H1 (cell line): ENCODE data around the gene PRKCH. TPM values are rescaled to one million over a fixed set of nuclear protein-coding genes. Genes with fewer than 3 reads are reported as not detected.

Experiments used
- CTCF ChIA-PET: fragments of 300-600 bp; sonication (Branson Sonifier 250); formaldehyde crosslinking; loops from one replicate; lab custom pipeline; 2021; ENCODE audit not compliant: partially characterized antibody; lab: Charles Lee
- POLR2A ChIA-PET: fragments of 300-600 bp; sonication (Branson Sonifier 250); formaldehyde crosslinking; loops from one replicate; lab custom pipeline; 2021; ENCODE audit warnings: inconsistent platforms; ENCODE audit not compliant: partially characterized antibody; lab: Charles Lee
- DNase-seq, 2 experiments: peaks; one replicate each; pipeline versions ENCODE4 v3.0.0 to v3.0.0-alpha.2; 2010 to 2022; ENCODE audit warnings: low spot score in 2 of 2, low read depth in 1 of 2, mixed read lengths in 1 of 2
- FAIRE-seq: peaks from 2 replicates; lab custom pipeline; 2011; peaks lifted over from hg19 to GRCh38; lab: Jason Lieb, UNC
- H2AFZ ChIP-seq: 2 replicates; pipeline ENCODE4 v1.8.1; 2012; ENCODE audit warnings: low read length, inconsistent platforms
- H2AK5ac ChIP-seq: 2 replicates; pipeline ENCODE4 v1.6.1; 2013; ENCODE audit warnings: low read depth, low read length
- H2BK120ac ChIP-seq: replicated peaks from 2 replicates; pipeline ENCODE3; 2013; ENCODE audit warnings: low read depth, low read length, inconsistent platforms
- H2BK12ac ChIP-seq: 2 replicates; pipeline ENCODE4 v1.6.1; 2013; ENCODE audit warnings: low read depth, low read length
- H2BK15ac ChIP-seq: 2 replicates; pipeline ENCODE4 v1.6.1; 2013; ENCODE audit warnings: low read length
- H2BK20ac ChIP-seq: 2 replicates; pipeline ENCODE4 v1.6.1; 2013; ENCODE audit warnings: low read length
- H2BK5ac ChIP-seq: 2 replicates; pipeline ENCODE4 v1.6.1; 2013; ENCODE audit warnings: low read depth, low read length
- H3K14ac ChIP-seq: 2 replicates; pipeline ENCODE4 v1.6.1; 2013; ENCODE audit warnings: inconsistent platforms; ENCODE audit not compliant: insufficient read length
- H3K18ac ChIP-seq: 2 replicates; pipeline ENCODE4 v1.6.1; 2013; ENCODE audit warnings: low read length; ENCODE audit errors: extremely low read depth
- H3K23ac ChIP-seq: 2 replicates; pipeline ENCODE4 v1.6.1; 2013; ENCODE audit warnings: inconsistent platforms; ENCODE audit not compliant: insufficient read length
- H3K23me2 ChIP-seq: 2 replicates; pipeline ENCODE4 v1.6.1; 2013; ENCODE audit warnings: low read depth, low read length
- H3K27ac ChIP-seq: 2 replicates; pipeline ENCODE4 v1.6.1; 2011; ENCODE audit warnings: low read depth, low read length, inconsistent platforms
- H3K27me3 ChIP-seq, 4 experiments: replicated peaks in 1 of 4; 1 replicate in 1 of 4; 2 replicates in 3 of 4; pipeline versions ENCODE4 v1.6.1 to v1.8.1; 2011 to 2013; ENCODE audit warnings: low read length in 3 of 4, mild to moderate bottlenecking in 3 of 4, inconsistent platforms in 2 of 4, mixed read lengths in 2 of 4, moderate library complexity in 1 of 4; ENCODE audit not compliant: control insufficient read depth in 3 of 4, insufficient read depth in 3 of 4; ENCODE audit errors: extremely low read depth in 1 of 4
- H3K36me3 ChIP-seq, 4 experiments: 2 replicates each; pipeline versions ENCODE4 v1.6.1 to v1.8.1; 2011 to 2013; ENCODE audit warnings: mild to moderate bottlenecking in 4 of 4, low read length in 3 of 4, moderate library complexity in 2 of 4, control low read depth in 1 of 4, inconsistent platforms in 1 of 4; ENCODE audit not compliant: insufficient read depth in 4 of 4, control insufficient read depth in 2 of 4
- H3K4ac ChIP-seq: replicated peaks from 2 replicates; pipeline ENCODE3; 2013; ENCODE audit warnings: low read length, low read depth, mixed read lengths, inconsistent platforms; ENCODE audit not compliant: insufficient read length
- H3K4me1 ChIP-seq, 4 experiments: replicated peaks in 1 of 4; 1 replicate in 1 of 4; 2 replicates in 3 of 4; pipeline versions ENCODE4 v1.6.1 to v1.8.1; 2011 to 2013; ENCODE audit warnings: low read length in 3 of 4, inconsistent platforms in 2 of 4, mixed read lengths in 1 of 4; ENCODE audit not compliant: insufficient read depth in 4 of 4, control insufficient read depth in 3 of 4
- H3K4me2 ChIP-seq, 2 experiments: 2 replicates each; pipeline versions ENCODE4 v1.6.1 to v1.8.1; 2011 to 2013; ENCODE audit warnings: low read depth in 2 of 2, low read length in 2 of 2, control low read depth in 1 of 2, inconsistent platforms in 1 of 2, mild to moderate bottlenecking in 1 of 2; ENCODE audit not compliant: insufficient read depth in 1 of 2
- H3K4me3 ChIP-seq, 4 experiments: fragments of 200-600, 300-600 bp in 1 of 4; sonication (generic), shearing (Covaris generic), sonication (Bioruptor Twin) in 1 of 4; 2 replicates each; pipeline versions ENCODE4 v1.5.1 to v1.8.1; 2011 to 2016; ENCODE audit warnings: low read length in 4 of 4, low read depth in 3 of 4, control low read depth in 2 of 4, inconsistent platforms in 2 of 4, mild to moderate bottlenecking in 2 of 4, mixed read lengths in 1 of 4, moderate library complexity in 1 of 4; ENCODE audit not compliant: insufficient read depth in 2 of 4; ENCODE audit errors: extremely low read depth in 1 of 4
- H3K56ac ChIP-seq: replicated peaks from 2 replicates; pipeline ENCODE3; 2013; ENCODE audit warnings: low read depth, mild to moderate bottlenecking, mixed read lengths, low read length, inconsistent platforms; ENCODE audit not compliant: insufficient read length
- H3K79me1 ChIP-seq: 2 replicates; pipeline ENCODE4 v1.6.1; 2013; ENCODE audit warnings: low read depth, low read length, control low read depth
- H3K79me2 ChIP-seq, 2 experiments: 2 replicates each; pipeline versions ENCODE4 v1.6.1 to v1.8.1; 2012 to 2013; ENCODE audit warnings: low read length in 2 of 2, mild to moderate bottlenecking in 2 of 2, inconsistent platforms in 1 of 2; ENCODE audit not compliant: insufficient read depth in 2 of 2, control insufficient read depth in 1 of 2
- H3K9ac ChIP-seq, 4 experiments: replicated peaks in 1 of 4; 1 replicate in 1 of 4; 2 replicates in 3 of 4; pipeline versions ENCODE4 v1.6.1 to v1.8.1; 2011 to 2013; ENCODE audit warnings: low read depth in 3 of 4, low read length in 3 of 4, control low read depth in 2 of 4, mild to moderate bottlenecking in 2 of 4, moderate library complexity in 2 of 4, inconsistent platforms in 1 of 4; ENCODE audit errors: extremely low read depth in 1 of 4
- H3K9me3 ChIP-seq, 2 experiments: 2 replicates each; pipeline versions ENCODE4 v1.6.1 to v1.8.1; 2012 to 2013; ENCODE audit warnings: mild to moderate bottlenecking in 2 of 2, moderate library complexity in 2 of 2, control low read depth in 1 of 2, inconsistent platforms in 1 of 2, low read depth in 1 of 2, low read length in 1 of 2, mixed read lengths in 1 of 2; ENCODE audit not compliant: insufficient read depth in 2 of 2
- H4K20me1 ChIP-seq, 2 experiments: replicated peaks in 1 of 2; 2 replicates each; pipeline versions ENCODE3 to v1.8.1; 2011 to 2013; ENCODE audit warnings: inconsistent platforms in 2 of 2, low read length in 2 of 2, mild to moderate bottlenecking in 1 of 2; ENCODE audit not compliant: insufficient read depth in 2 of 2, control insufficient read depth in 1 of 2
- H4K5ac ChIP-seq: 2 replicates; pipeline ENCODE4 v1.6.1; 2013; ENCODE audit warnings: low read length, low read depth, mixed read lengths, inconsistent platforms; ENCODE audit not compliant: insufficient read length
- H4K8ac ChIP-seq: 2 replicates; pipeline ENCODE4 v1.8.0; 2013; ENCODE audit warnings: mild to moderate bottlenecking, moderate library complexity, low read length, inconsistent platforms; ENCODE audit not compliant: insufficient read depth; ENCODE audit errors: extremely low read depth
- H4K91ac ChIP-seq: replicated peaks from 2 replicates; pipeline ENCODE3; 2013; ENCODE audit warnings: low read length, mixed read lengths, inconsistent platforms; ENCODE audit not compliant: insufficient read length
- BRCA1 ChIP-seq: IDR thresholded peaks from 2 replicates; pipeline ENCODE4 v1.6.1; 2012; ENCODE audit warnings: low read depth, low read length, improper control_type of control experiment
- HDAC2 ChIP-seq, 2 experiments: fragments of 300-600 bp in 1 of 2; sonication (generic) in 1 of 2; IDR thresholded peaks; 2 replicates each; pipeline ENCODE4 v1.6.1; 2011 to 2012; ENCODE audit warnings: low read depth in 2 of 2, low read length in 2 of 2, mild to moderate bottlenecking in 2 of 2, moderate library complexity in 2 of 2, borderline replicate concordance in 1 of 2, inconsistent platforms in 1 of 2
- JUND ChIP-seq: IDR thresholded peaks from 2 replicates; pipeline ENCODE4 v1.6.1; 2011; ENCODE audit warnings: mild to moderate bottlenecking, improper control_type of control experiment, low read length
- NANOG ChIP-seq: IDR thresholded peaks from 2 replicates; pipeline ENCODE4 v1.6.1; 2011; ENCODE audit warnings: low read length, low read depth, mild to moderate bottlenecking, inconsistent platforms; ENCODE audit not compliant: insufficient read depth, poor library complexity, severe bottlenecking
- PHF8 ChIP-seq: fragments of 200-600 bp; sonication (generic); conservative IDR thresholded peaks from 2 replicates; pipeline ENCODE4 v1.7.1; 2012; ENCODE audit warnings: low read depth, mild to moderate bottlenecking, inconsistent platforms, low read length, moderate library complexity
- POLR2AphosphoS5 ChIP-seq: IDR thresholded peaks from 2 replicates; pipeline ENCODE4 v1.6.1; 2011; ENCODE audit warnings: low read depth, low read length
- RBBP5 ChIP-seq: IDR thresholded peaks from 2 replicates; pipeline ENCODE4 v1.7.1; 2012; ENCODE audit warnings: low read depth, mild to moderate bottlenecking, inconsistent platforms, low read length, moderate library complexity, borderline replicate concordance
- SP2 ChIP-seq: IDR thresholded peaks from 2 replicates; pipeline ENCODE4 v1.6.1; 2012; ENCODE audit warnings: mild to moderate bottlenecking, low read length, inconsistent platforms
- SP4 ChIP-seq: IDR thresholded peaks from 2 replicates; pipeline ENCODE4 v1.6.1; 2012; ENCODE audit warnings: low read length, inconsistent platforms
- SRF ChIP-seq: IDR thresholded peaks from 2 replicates; pipeline ENCODE4 v1.6.1; 2011; ENCODE audit warnings: mild to moderate bottlenecking, low read depth, low read length, moderate library complexity
- TBP ChIP-seq: IDR thresholded peaks from 2 replicates; pipeline ENCODE4 v1.6.1; 2011; ENCODE audit warnings: low read depth, low read length, improper control_type of control experiment
- TCF12 ChIP-seq: IDR thresholded peaks from 2 replicates; pipeline ENCODE4 v1.6.1; 2011; ENCODE audit warnings: low read depth, mild to moderate bottlenecking, low read length
- YY1 ChIP-seq: IDR thresholded peaks from 2 replicates; pipeline ENCODE4 v1.6.1; 2011; ENCODE audit warnings: low read depth, mild to moderate bottlenecking, low read length
- WGBS, 2 experiments: shearing (Covaris generic) in 1 of 2; methylation state at CpG; one replicate each; pipeline versions ENCODE4 v1.1.6 to v1.1.7; 2013 to 2015; ENCODE audit warnings: low lambda C conversion rate in 2 of 2, mixed read lengths in 2 of 2, inconsistent platforms in 1 of 2, low coverage in 1 of 2, missing lambda C conversion rate in 1 of 2; ENCODE audit not compliant: insufficient replicate concordance in 2 of 2, insufficient coverage in 1 of 2, insufficient read length in 1 of 2; ENCODE audit errors: extremely low coverage in 1 of 2, missing lambda C conversion rate in 1 of 2; 5-methylcytosine and 5-hydroxymethylcytosine counted together
- polyA plus RNA-seq, 7 experiments: library from polyadenylated mRNA; depleted of rRNA in 3 of 7; stranded (reverse) in 5 of 7; unstranded in 2 of 7; fragments of >200 nt in 5 of 7; fragments of 200-250 nt in 2 of 7; gene quantifications; 1 replicate in 5 of 7; 2 replicates in 1 of 7; 4 replicates in 1 of 7; pipeline versions ENCODE4 v1.2.1 to v1.2.3, GENCODE V29; 2011 to 2013; ENCODE audit warnings: missing spikeins in 2 of 7, mixed read lengths in 2 of 7
- total RNA-seq: library from RNA; stranded (reverse); fragmentation: NEBNext Ultra II Directional; extraction: Animal tissue kit (Norgen Biotek cat#: 25700); gene quantifications from 2 replicates; pipeline ENCODE4 v1.2.1, GENCODE V29; 2021
- TF ChIP-seq, protein P1 (sequence below): IDR thresholded peaks from 2 replicates; pipeline ENCODE4 v1.6.1; 2011; ENCODE audit warnings: low read depth, mild to moderate bottlenecking, low read length; ENCODE audit not compliant: insufficient read depth

The PRKCH gene
- total and polyA plus RNA-seq, 2 of the 8 experiments (the other 6 are each of a cell fraction or from before 2014, with no cell fraction given) = 6.4 to 7.0 TPM

DNA sequence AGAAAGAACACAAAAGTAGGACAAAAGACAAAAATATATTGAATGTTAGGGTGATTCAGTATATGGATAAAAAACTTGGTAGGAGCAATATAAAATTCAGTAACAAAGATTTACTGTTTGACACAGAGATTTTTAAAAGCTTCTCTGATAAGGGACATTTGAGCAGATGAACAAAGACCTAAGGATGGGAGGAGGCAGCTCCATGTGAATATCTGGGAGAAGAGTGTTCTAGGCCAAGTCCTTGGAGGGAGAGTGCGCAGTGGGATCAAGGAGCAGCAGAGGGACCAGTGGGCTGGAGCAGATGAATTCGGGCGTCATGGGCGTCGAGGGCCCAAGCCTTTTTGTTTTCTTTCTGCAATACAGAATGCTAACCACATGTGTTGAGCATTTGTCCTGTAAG, 174.4 kb downstream of the PRKCH start:
- ChIA-PET CTCF (interaction anchor here (3.6 kb wide), 1 partner anchor 20 kb away, joined by 17 read pairs; no protein-coding TSS in a partner anchor), POLR2A (interaction anchor here (1.5 kb wide), 1 partner anchor 29 kb away, joined by 4 read pairs; no protein-coding TSS in a partner anchor)
- no peak overlapping the region for H2BK5ac ChIP-seq
- H3K9me3 ChIP-seq = no peaks in the 10 kb centered on the region
- H4K20me1 ChIP-seq = no peaks in the 10 kb centered on the region
- no peak overlapping the region for H2BK120ac ChIP-seq
- FAIRE-seq = no peak
- no peak overlapping the region for H3K9ac ChIP-seq
- H3K27me3 ChIP-seq = no peaks in the 10 kb centered on the region
- H2BK15ac ChIP-seq = no peak overlapping the region
- 97% methylated on average over 5 of the region's 5 CpGs; no CpG with 5 or more reads in 1 of the 2 experiments for WGBS, 2 experiments
- peaks cover 3 to 13% (median 8%) of the 10 kb centered on the region in 4 experiments; a peak in 6 of 7 replicates for H3K4me1 ChIP-seq
- no peaks in the 10 kb centered on the region for H3K79me1 ChIP-seq
- H3K36me3 ChIP-seq = no peaks in the 10 kb centered on the region
- H3K18ac ChIP-seq = no peak overlapping the region
- H3K56ac ChIP-seq = no peak overlapping the region
- no peak overlapping the region for H3K4me3 ChIP-seq
- no peak overlapping the region for H3K4ac ChIP-seq
- H3K23me2 ChIP-seq = no peaks in the 10 kb centered on the region
- H4K91ac ChIP-seq = no peak overlapping the region
- H3K23ac ChIP-seq = no peak overlapping the region
- H2BK12ac ChIP-seq = no peak overlapping the region
- no peak overlapping the region for H3K27ac ChIP-seq
- no peak overlapping the region for H2AK5ac ChIP-seq
- H3K79me2 ChIP-seq = no peaks in the 10 kb centered on the region
- H3K14ac ChIP-seq = no peak overlapping the region
- no peak overlapping the region for H4K8ac ChIP-seq
- H2AFZ ChIP-seq = no peak overlapping the region
- no peak overlapping the region for H3K4me2 ChIP-seq
- no peak for DNase-seq
- no peak overlapping the region for H4K5ac ChIP-seq
- H2BK20ac ChIP-seq = no peak overlapping the region
- TF ChIP-seq SRF = no peak
- TF ChIP-seq TCF12 = no peak
- no peak for TF ChIP-seq POLR2AphosphoS5
- no peak for TF ChIP-seq RBBP5
- no peak for TF ChIP-seq PHF8
- no peak for TF ChIP-seq SP4
- no peak for TF ChIP-seq HDAC2 (IDR thresholded peaks at IDR 0.05; ENCODE audit: borderline replicate concordance in 1 of 2, low read depth in 2 of 2, low read length in 2 of 2)
- TF ChIP-seq, protein P1, sequence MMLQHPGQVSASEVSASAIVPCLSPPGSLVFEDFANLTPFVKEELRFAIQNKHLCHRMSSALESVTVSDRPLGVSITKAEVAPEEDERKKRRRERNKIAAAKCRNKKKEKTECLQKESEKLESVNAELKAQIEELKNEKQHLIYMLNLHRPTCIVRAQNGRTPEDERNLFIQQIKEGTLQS = no peak
- TF ChIP-seq JUND = no peak
- no peak for TF ChIP-seq TBP
- TF ChIP-seq BRCA1 = no peak
- TF ChIP-seq SP2 = no peak
- no peak for TF ChIP-seq NANOG
- TF ChIP-seq YY1 = no peak
